Stromal cell of bone marrow (primary cell): ENCODE data around the gene PKMYT1.
A peak's percentile ranks its signal among the peaks of the same experiment; 100 is the strongest.
"Not testable (repeated sequence)": the region's sequence is repeated elsewhere in the genome, so short reads cannot be mapped to it uniquely, and the experiment has no call there.

Source experiments
- DNase-seq: peaks from one replicate; pipeline ENCODE4 v3.0.0-alpha.2; 2012; ENCODE audit warnings: low read depth

PKMYT1 gene

GRCh38 chr16:2931231-2931914, 48.9 kb downstream of the PKMYT1 start:
- not testable (repeated sequence) for DNase-seq

- DNase-seq: no peak
Observed at GRCh38 chr16:2930236-2930635, 50.0 kb downstream of the PKMYT1 start.

DNA sequence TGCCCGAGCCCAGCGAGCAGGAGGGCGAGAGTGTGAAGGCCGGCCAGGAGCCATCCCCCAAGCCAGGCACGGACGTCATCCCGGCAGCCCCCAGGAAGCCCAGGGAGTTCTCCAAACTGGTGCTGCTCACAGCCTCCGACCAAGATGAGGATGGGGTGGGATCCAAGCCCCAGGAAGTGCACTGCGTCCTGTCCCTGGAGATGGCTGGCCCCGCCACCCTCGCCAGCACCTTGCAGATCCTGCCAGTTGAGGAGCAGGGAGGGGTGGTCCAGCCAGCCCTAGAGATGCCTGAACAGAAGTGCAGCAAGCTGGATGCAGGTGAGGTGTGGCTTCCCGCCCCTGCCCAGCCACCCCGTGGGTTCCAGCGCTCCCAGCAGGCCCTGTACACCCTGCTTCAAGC, 50.6 kb downstream of the PKMYT1 start:
- no peak for DNase-seq

GRCh38 chr16:2928796-2929195, 51.5 kb downstream of the PKMYT1 start:
- no peak for DNase-seq

DNA sequence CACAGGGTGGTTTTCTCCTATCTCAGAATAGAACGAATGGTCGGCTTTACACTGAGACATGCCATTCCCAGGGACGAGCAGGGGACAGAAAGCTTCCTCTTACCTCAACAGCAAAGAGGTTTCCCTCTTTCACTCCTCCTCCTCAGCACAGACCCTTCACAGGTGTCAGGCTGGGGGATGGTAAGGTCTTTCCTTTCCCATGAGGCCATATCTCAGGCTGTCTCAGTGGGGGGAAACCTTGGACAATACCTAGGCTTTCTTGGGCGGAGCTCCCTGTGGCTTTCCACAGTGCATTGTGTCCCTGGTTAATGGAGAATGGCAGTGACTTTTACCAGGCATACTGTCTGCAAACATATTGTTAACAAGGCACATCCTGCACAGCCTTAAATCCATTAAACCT, 52.1 kb downstream of the PKMYT1 start:
- DNase-seq: not testable (repeated sequence)

- DNase-seq: peak; percentile 76
Observed at GRCh38 chr16:2927010-2927646, 53.1 kb downstream of the PKMYT1 start.

GRCh38 chr16:2926650-2926999, 53.6 kb downstream of the PKMYT1 start:
- no peak for DNase-seq

GRCh38 chr16:2925951-2926649, 54.1 kb downstream of the PKMYT1 start:
- no peak for DNase-seq

DNA sequence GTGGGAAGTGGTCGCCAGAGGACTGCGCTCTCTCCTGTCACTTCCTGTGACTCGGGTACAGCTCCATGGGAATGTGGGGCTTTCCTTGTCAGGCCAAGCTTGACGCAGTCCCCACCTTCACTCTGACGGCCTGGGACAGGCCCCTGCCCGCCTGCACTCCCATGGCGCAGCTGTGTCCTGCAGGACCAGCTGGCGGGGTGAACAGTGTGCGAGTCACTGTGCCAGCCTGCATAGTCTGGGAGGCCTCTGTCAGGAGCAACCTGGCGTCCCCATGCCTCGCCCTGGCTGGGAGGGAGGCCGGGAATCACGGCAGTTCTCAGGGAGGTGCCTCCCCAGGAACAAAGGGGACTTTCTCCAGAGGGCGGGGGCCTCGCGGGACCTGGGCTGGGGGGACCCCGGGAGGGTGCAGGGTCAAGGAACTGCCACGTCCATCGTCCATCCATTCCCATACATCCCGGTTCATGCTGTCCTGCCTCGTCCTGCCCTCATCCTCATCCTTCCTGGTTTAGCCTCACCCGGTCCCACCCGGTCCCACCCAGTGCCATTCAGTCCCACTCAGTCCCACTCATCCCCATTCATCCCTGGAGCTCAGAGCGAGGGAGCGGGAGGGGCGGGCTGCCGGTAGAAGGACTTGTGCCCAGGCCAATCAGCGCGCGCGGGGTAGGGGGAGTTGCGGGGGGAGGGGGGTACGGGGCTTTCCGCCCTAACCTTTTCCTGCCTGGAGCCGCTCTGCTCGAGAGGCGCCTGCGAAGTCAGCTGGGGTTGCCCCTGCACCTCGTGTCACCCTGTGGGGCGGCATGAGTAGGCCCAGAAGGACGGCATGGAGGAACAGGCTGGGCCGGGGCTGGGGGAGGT, 55.1 kb downstream of the PKMYT1 start:
- no peak for DNase-seq

GRCh38 chr16:2923481-2923880, 56.8 kb downstream of the PKMYT1 start:
- no peak for DNase-seq
